AG20443 (cell line): ENCODE results near the gene VCL.
"Not testable (repeated sequence)": the region's sequence is repeated elsewhere in the genome, so short reads cannot be mapped to it uniquely, and the experiment has no call there.

Experiments used
- DNase-seq: peaks from one replicate; pipeline ENCODE4 v3.0.0; 2012; ENCODE audit warnings: low spot score, mixed read lengths

The VCL gene

GRCh38 chr10:73971636-73972354 is 26.1 kb upstream of the VCL start:
- no peak for DNase-seq

DNA sequence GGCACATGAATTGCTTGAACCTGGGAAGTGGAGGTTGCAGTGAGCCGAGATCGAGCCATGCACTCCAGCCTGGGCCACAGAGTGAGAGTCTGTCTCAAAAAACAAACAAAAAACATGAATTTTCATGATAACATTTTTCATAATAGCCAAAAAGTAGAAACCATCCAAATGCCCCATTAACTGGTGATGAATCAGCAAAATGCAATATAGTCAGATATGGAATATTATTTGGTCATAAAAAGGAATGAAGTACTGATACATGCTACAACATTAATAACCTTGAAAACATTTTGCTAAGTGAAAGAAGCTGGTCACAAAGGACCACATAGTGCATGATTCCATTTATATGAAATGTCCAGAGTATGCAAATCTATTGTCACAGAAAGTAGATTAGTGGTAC is 24.5 kb upstream of the VCL start:
- no peak for DNase-seq

- DNase-seq = no peak
Measured at GRCh38 chr10:73974309-73974946, 23.5 kb upstream of the VCL start.

DNA sequence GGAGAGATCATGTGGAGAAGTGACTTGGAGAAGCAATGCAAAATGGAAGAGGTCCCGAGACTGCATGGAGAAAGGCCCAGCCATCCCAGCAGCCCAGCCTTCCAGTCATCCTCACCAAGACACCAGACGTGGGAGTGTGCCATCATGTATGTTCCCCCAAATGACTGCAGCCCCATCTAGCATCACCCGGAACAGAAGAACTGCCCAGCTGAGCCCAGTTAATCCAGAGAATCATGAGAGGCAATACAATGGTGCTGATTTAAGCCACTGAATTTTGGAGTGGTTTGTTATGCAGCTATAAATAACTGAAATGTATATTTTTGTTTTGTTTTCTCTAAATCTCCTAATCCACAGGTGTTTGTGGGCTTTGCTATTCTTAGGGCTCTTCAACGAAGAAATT is 22.5 kb upstream of the VCL start:
- no peak for DNase-seq

GRCh38 chr10:73979141-73979808 is 18.6 kb upstream of the VCL start:
- no peak for DNase-seq

GRCh38 chr10:73979809-73980433 is 18.0 kb upstream of the VCL start:
- no peak for DNase-seq

DNA sequence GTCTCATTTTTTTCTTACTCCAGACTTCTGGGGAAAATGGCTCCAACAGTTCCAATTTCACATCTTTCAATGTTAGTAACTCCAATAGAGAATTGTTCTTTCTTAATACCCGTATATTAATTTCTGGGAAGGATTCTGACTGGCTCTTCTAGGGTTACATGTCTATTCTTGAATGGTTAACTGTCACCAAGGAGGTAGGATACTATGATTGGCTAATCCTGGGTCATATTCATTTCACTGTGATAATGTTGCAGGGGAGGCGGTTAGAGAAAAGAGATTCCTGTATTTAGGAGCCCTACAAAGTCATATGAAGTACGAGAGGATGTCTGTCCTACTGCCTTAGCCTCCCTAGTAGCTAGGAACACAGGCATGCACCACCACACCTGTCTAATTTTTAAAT is 16.1 kb upstream of the VCL start:
- no peak for DNase-seq

DNA sequence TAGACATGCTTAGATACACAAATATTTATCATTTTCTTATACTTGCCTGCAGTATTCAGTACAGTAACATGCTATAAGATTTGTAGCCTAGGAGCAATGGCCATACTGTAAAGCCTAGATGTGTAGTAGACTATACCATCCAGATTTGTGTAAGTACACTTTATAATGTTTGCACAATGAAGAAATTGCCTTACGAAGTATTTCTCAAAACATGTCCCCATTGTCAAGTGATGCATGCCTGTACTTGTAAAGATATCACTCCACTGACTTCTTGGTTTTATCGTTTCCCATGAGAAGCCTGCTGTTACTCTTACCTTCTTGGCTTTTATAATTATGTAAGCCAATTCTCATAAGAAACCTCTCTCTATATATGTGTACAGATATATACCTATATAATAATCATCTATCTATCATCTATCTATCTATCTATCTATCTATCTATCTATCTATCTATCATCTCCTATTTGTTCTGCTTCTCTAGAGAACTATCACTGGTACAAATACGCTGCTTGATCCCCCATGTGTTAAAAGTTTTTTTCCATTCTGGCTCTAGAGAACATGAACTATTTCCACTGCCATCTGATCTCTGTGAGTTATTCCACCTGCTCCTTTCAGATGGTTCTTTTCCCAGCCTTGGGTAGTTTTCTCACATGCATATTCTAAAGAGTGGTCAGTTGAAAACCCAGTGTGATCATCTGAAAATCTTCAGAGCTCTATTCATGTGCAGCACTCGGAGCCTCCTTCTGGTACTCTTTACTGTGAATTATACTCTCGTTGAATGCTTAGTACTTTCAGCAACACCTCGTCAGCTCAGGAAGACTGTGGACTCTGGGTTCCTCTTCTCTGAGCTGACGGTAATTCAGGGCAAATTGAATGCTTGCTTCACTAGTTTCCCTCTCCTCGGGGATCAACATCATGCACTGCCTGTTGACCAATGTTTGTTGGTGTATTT is 14.5 kb upstream of the VCL start:
- DNase-seq = no peak

DNA sequence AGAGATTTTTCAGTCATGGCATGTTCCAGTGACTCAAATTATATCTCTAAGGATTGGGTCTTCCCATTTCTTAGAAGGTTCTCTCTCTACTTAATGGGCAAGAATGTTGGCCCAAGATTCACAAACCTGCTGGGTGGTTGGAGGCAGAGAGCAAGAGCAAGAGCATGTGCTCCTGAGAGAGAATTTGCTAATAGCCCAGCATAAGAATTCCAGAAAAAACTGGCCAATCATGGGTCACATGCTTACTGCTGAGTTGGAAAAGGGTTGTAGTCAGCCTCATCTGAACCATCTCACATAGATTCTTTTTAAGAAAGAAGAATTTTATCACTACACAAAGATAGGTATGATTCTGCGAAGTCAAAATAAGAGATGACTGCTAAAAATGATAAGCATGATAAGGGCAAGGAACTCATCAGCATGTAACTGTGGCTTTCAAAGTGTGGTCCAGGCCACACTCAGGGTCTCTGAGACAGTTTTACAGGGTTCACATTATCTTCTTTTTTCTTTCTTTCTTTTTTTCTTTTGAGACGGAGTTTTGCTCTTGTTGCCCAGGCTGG is 8.2 kb upstream of the VCL start:
- DNase-seq = no peak

DNA sequence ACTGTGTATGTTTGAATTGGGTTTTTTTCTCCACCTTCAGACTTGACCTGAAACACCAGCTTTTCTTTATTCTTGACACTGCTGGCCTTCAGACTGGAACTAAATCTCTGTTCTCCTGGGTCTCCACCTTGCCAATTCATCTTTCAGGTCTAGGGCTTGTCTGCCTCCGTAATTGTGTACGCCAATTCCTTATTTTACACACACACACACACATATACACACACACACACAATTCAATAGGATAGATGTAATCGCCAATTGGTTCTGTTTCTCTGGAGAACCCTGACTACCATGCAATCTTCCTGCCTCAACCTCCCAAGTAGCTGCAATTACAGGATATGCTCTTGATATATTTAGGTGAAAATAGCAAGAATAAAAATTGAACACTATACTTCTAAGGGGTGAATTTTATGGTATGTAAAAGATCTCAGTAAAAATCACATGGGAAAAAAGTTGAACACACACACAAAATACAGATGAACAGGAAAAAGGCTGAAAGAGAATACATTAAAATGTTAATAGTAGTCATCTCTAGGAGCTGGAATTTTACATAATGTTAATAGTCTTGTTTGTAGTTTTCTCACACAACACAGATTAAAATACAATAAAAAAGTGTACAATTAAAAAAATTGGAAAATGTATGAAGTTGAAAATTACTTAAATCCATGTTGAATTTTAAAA is 6.6 kb upstream of the VCL start:
- DNase-seq = no peak

DNA sequence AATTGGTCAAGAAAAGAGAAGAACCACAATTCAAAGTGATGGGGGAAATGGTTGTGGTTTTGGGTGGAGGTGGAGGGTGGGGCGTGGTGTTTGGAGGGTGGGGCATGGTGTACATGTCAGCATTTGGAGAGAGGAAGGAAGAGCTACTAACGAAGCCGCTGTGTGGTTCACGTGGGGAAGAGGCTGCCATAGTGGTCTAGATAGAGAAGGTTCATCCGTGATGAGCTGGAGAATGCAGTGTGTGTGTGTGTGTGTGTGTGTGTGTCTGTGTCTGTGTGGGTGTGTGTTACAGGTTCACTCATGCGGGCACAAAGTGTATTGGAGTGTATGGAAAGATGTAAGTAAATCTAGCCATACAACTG is 6.1 kb upstream of the VCL start:
- DNase-seq = peak; percentile 15

GRCh38 chr10:73992899-73993788 is 4.8 kb upstream of the VCL start:
- no peak for DNase-seq

- DNase-seq = no peak
Measured at GRCh38 chr10:73995035-73995358, 2.9 kb upstream of the VCL start.

- no peak for DNase-seq
Measured at GRCh38 chr10:73997461-73997786, 492 bp upstream of the VCL start.

GRCh38 chr10:73998623-73998928 is 660 bp downstream of the VCL start:
- DNase-seq = peak; percentile 10

DNA sequence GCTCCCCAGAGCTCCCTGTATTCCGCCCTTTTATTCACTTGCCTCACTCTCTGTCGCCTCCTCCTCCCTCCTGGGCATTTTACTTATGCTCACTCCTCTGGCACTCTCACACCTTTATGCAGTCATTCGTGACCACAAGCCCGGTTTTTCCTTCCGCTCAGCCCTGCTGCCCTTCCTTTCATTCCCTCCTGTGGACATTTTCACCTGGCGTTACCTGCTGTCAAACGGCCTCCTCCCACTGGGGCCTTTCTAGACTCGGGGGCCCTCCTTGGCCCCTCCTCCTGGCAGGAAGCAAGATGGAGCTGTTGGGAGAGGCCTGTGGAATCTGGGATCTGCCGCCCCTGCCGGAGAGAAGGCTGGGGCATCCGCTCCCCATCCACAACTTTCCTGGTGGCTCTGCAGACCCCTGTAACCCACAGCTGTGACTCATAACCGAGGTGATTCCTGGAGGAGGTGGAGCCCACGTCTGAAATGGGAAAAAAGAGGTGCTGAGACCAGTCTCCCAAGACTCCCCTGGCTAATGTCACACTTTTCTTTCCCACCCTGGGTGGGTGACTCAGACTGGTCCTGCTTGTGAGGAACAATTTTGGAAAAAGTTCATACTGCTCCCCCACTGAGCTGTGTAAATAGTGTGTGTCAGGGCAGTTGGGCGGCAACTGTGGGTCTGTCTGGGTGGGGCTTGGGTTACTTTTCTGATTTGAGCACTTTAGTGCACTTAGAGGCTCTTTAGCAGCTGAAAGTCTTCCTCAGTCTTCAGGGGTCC is 1.2 kb downstream of the VCL start:
- peak; percentile 78 for DNase-seq

DNA sequence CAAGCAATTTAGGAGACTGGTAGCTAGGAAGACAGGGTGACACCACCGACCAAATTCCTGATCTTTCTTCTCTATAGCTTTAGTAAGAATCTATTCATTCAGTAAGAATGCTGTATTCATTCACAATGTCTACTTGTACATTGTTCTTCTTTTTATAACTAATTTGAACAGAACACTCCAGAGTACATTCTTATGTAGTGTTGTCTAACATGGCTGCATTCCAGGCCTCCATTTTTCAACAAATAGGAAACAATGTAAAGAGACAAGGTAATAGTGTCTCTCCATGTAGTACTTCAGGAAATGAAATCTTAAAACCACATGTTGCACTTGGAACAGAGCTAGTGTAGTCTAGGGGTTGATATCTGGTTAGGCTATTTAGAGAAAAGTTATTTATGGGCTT is 1.8 kb downstream of the VCL start:
- DNase-seq = no peak

DNA sequence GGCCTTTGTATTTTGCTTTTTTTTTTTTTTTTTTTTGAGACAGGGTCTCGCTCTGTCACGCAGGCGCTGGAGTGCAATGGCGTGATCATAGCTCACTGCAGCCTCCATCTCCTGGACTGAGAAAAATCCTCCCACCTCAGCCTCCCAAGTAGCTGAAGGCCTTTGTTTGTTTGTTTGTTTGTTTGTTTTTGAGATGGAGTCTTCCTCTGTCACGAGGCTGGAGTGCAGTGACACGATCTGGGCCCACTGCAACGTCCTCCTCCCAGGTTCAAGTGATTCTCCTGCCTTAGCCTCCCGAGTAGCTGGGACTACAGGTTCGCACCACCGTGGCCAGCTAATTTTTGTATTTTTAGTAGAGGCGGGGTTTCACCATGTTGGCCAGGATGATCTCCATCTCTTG is 2.3 kb downstream of the VCL start:
- not testable (repeated sequence) for DNase-seq

DNA sequence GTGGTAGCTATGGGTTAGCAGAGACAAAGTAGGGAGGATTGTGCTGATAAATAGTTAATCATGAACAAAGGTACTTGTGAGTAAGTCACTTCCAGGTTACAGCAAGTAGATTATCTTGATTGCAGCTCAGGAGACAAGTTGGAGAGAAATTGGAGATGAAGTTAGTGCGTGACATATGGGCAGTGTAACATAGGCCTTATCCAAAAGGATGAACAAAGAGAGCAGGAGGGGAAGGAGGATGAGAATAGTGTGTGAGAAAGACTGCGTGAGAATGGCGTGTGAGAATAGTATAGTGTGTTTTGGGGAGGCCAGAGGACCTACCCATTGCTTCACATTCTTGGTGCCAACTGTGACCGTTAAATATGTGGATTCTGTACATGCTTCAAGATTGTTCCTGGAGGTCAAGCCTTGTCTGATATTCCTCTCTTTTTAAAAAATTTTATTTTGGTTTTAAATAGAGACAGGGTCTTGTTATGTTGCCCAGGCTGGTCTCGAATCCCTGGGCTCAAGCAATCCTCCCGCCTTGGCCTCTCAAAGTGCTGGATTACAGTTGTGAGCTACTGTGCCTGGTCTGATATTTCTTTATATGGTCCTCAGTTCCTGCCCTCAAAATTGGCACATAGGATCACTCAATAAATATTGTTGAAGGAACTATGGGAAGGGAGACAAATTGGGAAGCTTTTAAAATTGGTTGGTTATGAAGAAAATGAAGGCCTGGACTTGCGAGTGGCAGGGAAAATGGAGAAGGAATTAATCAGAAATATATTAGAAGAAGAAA is 3.2 kb downstream of the VCL start:
- DNase-seq = no peak
